GM21367 (cell line): ENCODE data around the gene RTCA.
"Not testable (repeated sequence)": the region's sequence is repeated elsewhere in the genome, so short reads cannot be mapped to it uniquely, and the experiment has no call there.

Experiments
- ATAC-seq: cut with Tn5 transposase; IDR thresholded peaks from one replicate; pipeline ENCODE4 v1.9.1; 2021; ENCODE audit not compliant: unreplicated experiment

Gene RTCA

DNA sequence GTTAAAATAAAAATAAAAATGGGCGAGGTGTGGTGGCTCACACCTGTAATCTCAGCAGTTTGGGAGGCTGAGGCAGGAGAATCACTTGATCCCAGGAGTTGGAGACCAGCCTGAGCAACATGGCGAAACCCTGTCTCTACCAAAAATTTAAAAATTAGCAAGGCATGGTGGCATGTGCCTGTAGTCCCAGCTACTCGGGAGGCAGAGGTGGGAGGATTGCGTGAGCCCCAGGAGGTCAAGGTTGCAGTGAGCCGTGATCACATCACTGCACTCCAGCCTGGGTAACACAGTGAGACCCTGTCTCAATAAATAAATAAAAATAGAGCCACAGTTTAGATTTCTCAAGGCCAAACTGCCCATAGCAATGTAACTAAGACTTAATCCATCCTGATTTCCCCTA, 9.7 kb upstream of the RTCA start:
- not testable (repeated sequence) for ATAC-seq

DNA sequence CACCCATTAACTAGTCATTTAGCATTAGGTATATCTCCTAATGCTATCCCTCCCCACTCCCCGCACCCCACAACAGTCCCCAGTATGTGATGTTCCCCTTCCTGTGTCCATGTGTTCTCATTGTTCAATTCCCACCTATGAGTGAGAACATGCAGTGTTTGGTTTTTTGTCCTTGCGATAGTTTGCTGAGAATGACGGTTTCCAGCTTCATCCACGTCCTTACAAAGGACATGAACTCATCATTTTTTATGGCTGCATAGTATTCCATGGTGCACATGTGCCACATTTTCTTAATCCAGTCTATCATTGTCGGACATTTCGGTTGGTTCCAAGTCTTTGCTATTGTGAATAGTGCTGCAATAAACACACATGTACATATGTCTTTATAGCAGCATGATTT, 7.6 kb upstream of the RTCA start:
- ATAC-seq, result not testable (repeated sequence)

- no peak for ATAC-seq
Measured at GRCh38 chr1:100261686-100262085, 4.3 kb upstream of the RTCA start.

DNA sequence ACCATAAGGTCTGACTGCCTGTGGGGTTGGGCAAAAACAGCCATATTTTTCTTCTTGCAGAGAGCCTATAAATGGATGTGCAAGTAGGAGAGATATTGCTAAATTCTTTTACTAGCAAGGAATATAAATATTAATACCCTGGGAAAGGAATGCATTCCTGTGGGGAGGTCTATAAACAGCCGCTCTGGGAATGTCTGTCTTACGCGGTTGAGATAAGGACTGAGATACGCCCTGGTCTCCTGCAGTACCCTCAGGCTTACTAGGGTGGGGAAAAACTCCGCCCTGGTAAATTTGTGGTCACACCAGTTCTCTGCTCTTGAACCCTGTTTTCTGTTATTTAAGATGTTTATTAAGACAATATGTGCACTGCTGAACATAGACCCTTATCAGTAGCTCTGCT, 1.9 kb upstream of the RTCA start:
- ATAC-seq, result not testable (repeated sequence)

DNA sequence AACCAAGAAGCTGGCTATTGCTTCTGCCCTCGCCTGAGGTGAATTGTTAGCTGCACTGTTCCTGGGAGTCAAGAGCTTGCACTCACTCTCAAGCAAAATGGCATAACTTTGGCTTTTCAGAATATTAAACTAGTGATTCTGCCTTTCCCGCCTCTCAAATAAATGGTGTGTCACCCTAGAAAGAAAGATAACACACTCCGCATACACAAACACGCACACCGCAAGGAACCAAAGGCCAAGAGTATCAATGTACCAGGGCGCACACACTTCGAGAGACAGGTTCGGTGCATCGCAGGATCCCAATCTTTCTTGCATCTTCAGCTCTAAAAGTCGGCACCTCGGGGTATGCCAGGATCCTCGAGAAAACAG, 470 bp upstream of the RTCA start:
- peak; percentile 14 for ATAC-seq

GRCh38 chr1:100266741-100267140, 725 bp downstream of the RTCA start:
- ATAC-seq, result peak; percentile 16

DNA sequence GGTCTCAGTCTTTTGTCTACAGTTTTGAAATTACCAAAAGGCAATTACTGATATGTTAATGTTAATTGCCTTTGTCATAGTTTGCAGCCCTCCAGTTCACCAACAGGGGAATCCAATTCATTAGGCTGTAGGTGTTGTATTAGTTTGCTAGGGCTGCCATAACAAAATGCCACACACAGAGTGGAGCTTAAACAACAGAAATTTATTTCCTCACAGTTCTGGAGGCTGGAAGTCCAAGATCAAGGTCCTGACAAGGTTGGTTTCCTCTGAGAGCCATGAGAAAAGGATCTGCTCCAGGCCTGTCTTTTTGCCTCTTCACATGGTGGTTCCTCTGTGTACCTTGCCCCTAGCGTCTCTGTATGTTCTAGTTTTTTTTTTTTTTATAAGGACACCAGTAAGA, 1.3 kb downstream of the RTCA start:
- ATAC-seq, result no peak

GRCh38 chr1:100268202-100268601, 2.2 kb downstream of the RTCA start:
- ATAC-seq, result no peak

DNA sequence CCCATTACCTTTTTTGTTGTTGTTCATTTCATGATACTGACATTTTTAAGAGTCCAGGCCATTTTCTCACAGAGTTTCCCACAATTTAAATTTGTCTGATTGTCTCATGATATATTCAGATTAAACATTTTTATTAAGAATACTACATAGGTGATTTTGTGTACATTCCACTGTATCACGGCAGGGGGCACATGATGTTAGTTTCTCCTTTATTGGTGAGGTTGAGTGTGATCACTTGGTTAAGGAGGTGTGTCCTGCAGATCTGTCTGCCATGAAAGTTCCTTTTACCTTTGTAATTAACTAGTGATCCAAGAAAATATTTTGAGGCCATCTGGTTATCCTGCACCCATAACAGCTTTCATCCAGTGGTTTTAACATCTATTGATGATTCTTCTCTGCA, 11.8 kb downstream of the RTCA start:
- no peak for ATAC-seq

DNA sequence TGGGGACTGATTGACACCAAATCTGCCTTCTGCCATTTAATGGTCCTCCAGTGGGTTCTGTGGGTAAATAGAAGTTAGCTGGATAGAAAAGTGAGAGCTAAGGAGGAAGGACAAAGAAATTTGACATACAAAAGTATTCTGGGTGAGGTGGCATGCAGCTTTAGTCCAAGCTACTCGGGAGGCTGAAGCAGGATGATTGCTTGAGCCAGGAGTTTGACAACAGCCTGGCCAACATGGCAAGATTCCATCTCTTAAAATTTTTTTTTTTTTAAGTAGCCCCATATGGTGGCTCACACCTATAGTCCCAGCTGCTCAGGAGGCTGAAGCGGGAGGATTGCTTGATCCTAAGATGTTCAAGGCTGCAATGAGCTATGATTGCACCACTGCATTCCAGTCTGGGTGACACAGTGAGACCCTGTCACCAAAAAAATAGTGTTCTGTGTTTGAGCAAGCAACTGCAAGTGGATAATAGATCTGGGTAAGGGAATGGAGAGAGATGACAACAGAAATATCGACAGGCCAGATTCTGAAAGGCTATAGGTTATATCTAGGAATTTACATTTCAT, 13.4 kb downstream of the RTCA start:
- ATAC-seq, result no peak

DNA sequence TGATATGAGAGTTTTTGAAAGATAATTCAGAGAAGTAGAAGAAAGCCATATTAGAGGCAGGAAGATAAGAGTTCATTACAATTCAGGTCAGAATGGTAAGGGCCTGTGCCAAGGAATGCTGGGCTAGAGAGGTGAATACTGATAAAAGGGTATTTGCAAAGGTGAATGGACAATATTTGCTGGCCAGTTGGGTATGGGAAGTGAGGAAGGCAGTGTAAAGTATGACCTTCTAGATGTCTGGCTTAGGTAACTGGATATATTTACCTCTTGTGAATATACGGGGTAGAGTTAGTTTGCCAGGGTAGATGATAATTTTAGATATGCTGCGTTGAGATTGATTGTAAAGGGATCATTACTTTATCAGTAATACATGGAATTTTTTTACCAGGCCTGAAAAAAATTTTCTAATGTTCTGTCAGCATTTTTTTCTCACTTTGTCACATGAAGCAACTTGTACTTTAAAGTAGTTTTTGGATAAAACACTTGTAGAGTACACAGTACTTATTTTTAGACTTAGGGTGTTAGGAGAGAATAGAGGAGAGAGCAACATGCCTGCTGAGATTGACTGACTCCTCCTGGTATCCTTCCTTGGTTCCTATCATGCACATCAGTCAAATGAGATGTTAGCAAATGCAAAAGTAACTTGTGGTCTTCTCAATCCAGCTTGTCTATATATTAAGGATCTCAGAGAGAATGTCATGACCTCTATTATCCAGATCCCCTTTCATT, 14.1 kb downstream of the RTCA start:
- no peak for ATAC-seq

- no peak for ATAC-seq
Measured at GRCh38 chr1:100284591-100284990, 18.6 kb downstream of the RTCA start.

DNA sequence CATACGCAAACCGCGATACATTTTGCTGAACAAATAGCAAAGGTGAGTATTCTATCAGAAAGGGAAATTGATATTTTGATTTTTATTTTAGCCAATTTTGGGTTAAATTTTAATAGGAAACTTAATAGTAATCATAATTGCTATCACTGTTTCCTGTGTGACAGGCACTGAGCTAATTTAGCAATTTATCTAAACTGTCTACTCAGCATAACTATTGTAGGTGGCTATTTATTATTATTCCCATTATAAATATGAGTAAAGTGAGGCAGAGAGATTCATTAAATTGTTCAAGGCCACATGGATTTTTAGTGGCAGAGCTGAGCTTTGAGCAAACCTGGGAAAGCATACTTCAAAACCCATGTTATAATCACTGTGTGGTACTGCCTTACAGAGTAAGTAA, 21.1 kb downstream of the RTCA start:
- no peak for ATAC-seq

DNA sequence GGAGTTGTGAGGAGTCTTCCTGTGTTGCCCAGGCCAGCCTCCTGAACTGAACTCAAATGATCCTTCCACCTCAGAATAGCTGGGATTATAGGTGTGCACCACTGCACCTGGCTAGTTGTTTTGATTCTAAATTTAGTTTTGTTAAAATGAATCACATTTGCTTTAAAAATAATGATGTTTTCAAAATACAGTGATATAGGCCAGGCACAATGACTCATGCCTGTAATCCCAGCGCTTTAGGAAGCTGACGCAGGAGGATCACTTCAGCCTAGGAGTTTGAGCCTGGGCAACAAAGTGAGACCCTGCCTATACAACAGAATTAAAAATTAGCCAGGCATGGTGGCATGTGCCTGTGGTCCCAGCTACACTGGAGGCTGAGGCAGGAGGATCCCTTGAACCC, 24.3 kb downstream of the RTCA start:
- no peak for ATAC-seq

DNA sequence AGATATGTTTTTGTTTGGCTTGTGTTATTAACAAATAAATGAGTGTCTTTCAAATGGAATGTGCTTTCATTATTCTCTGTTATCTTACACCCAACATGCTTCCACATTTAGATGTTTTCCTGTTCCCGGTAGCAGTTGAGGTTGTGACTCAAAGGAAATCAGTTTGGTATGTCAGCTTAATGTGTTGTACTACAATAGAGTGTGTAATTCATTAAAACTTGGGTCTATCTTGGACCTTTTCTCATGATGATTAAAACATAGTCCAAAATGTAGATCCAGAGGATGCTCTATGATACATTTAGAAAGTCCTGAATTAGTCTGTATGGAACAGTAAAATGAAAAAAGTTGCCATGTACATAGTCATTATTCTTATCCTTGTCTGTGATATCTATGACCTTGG, 26.7 kb downstream of the RTCA start:
- ATAC-seq, result no peak

GRCh38 chr1:100296140-100296539, 30.1 kb downstream of the RTCA start:
- ATAC-seq, result no peak

- ATAC-seq, result not testable (repeated sequence)
Measured at GRCh38 chr1:100296997-100297396, 31.0 kb downstream of the RTCA start.

DNA sequence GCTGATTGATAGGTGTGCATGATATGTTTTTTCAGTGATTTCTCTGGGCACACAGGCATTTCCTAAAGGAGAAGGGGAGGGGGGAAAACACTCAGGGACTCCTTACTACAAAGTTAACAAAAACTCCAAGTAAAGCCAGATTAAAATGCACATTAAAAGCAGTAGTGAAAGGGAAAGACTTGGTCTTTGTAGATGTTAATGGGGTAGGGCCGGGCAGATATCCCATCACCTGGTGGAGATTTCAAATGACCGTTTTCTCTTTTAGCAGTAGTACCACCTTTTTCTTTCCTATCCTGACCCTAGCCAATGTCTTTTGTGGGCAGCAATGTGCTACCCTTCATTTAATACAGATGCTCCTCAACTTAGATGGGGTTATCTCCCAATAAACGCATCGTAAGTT, 32.5 kb downstream of the RTCA start:
- no peak for ATAC-seq

DNA sequence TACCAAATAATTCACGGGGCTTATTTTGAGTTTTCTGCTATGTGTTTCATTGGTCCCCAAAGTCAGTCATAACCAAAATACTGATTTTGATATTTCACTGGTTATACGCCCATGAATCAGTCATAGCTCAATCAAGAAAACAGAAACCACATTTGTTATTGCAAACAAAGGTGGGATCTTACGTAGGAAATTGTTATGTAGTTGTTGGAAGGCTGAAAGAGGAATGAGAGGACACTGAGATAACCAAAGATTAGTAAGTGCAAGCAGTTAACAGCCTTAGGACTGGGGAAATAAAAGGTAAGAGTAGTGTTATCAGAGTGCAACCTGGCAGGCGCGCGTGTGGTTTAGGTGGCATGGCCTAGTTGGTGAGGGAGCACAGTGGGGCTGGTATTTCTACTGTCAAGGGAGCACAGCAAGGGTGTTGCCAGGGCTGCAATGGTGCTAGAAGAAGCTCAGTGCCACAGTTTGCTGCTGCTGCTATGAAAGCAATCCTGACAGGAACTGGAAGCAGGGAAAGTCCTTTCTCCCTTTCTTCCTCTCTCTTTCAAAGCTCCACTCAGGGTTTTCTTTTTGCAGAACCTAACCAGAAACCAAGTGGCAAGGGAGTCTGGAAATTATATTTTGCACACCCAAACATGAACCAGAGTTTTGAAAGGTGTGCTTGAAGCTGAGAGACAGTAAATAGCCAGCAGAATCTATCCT, 33.7 kb downstream of the RTCA start:
- no peak for ATAC-seq

- ATAC-seq, result no peak
Measured at GRCh38 chr1:100300691-100301090, 34.7 kb downstream of the RTCA start.

GRCh38 chr1:100302739-100303138, 36.7 kb downstream of the RTCA start:
- no peak for ATAC-seq

GRCh38 chr1:100304227-100304626, 38.2 kb downstream of the RTCA start:
- no peak for ATAC-seq
